ENCODE data around the gene PCDH8.

The PCDH8 gene

GRCh38 chr13:52847682-52848432 is 583 bp downstream of the PCDH8 start:
- H3K4me2 ChIP-seq (ENCODE audit: low read length) = no peak overlapping the region
- peaks cover 8% of the 10 kb centered on the region for H3K9me3 ChIP-seq (replicated peaks; ENCODE audit: low read length)
- peaks cover 11% of the 10 kb centered on the region for H3K4me1 ChIP-seq (ENCODE audit: control insufficient read depth, insufficient read depth, low read length)
- no peaks in the 10 kb centered on the region for H3K36me3 ChIP-seq (ENCODE audit: insufficient read depth, low read length)
- H3K9ac ChIP-seq (ENCODE audit: low read depth, low read length) = no peak overlapping the region
- no peak overlapping the region for H3K4me3 ChIP-seq (ENCODE audit: low read length)
- H3K27me3 ChIP-seq (ENCODE audit: control insufficient read depth, insufficient read depth, low read length) = peaks cover 74% of the 10 kb centered on the region

GRCh38 chr13:52847322-52847681 is 1.1 kb downstream of the PCDH8 start:
- H3K9me3 ChIP-seq (replicated peaks; ENCODE audit: low read length) = peaks cover 8% of the 10 kb centered on the region
- H3K27me3 ChIP-seq (ENCODE audit: control insufficient read depth, insufficient read depth, low read length) = peaks cover 72% of the 10 kb centered on the region
- H3K9ac ChIP-seq (ENCODE audit: low read depth, low read length) = no peak overlapping the region

GRCh38 chr13:52846567-52847321 is 1.7 kb downstream of the PCDH8 start:
- peaks cover 8% of the 10 kb centered on the region for H3K9me3 ChIP-seq (replicated peaks; ENCODE audit: low read length)
- H3K9ac ChIP-seq (ENCODE audit: low read depth, low read length) = no peak overlapping the region
- peaks cover 70% of the 10 kb centered on the region for H3K27me3 ChIP-seq (ENCODE audit: control insufficient read depth, insufficient read depth, low read length)
- no peak overlapping the region for H3K4me3 ChIP-seq (ENCODE audit: low read length)
- peaks cover 11% of the 10 kb centered on the region for H3K4me1 ChIP-seq (ENCODE audit: control insufficient read depth, insufficient read depth, low read length)
- H3K36me3 ChIP-seq (ENCODE audit: insufficient read depth, low read length) = no peaks in the 10 kb centered on the region
- H3K4me2 ChIP-seq (ENCODE audit: low read length) = no peak overlapping the region

More at GRCh38 chr13:52847322-52847681, 1.1 kb downstream of the PCDH8 start:
- Histone ChIP-seq H3K36me3 (ENCODE audit: insufficient read depth, low read length) (no peaks in the 10 kb centered on the region), H3K4me3 (ENCODE audit: low read length) (no peak overlapping the region), H3K4me2 (ENCODE audit: low read length) (no peak overlapping the region), H3K4me1 (ENCODE audit: control insufficient read depth, insufficient read depth, low read length) (peaks cover 11% of the 10 kb centered on the region)

- H3K9me3 ChIP-seq (replicated peaks; ENCODE audit: low read length) = peaks cover 8% of the 10 kb centered on the region
- H3K27me3 ChIP-seq (ENCODE audit: control insufficient read depth, insufficient read depth, low read length) = peaks cover 64% of the 10 kb centered on the region
- H3K9ac ChIP-seq (ENCODE audit: low read depth, low read length) = no peak overlapping the region
- no peak overlapping the region for H3K4me3 ChIP-seq (ENCODE audit: low read length)
- H3K36me3 ChIP-seq (ENCODE audit: insufficient read depth, low read length) = no peaks in the 10 kb centered on the region
- no peak overlapping the region for H3K4me2 ChIP-seq (ENCODE audit: low read length)
- peaks cover 4% of the 10 kb centered on the region for H3K4me1 ChIP-seq (ENCODE audit: control insufficient read depth, insufficient read depth, low read length)
Observed at GRCh38 chr13:52845766-52846566, 2.5 kb downstream of the PCDH8 start.

- Histone ChIP-seq H3K4me2 (ENCODE audit: low read length) (no peak overlapping the region), H3K27me3 (ENCODE audit: control insufficient read depth, insufficient read depth, low read length) (peaks cover 57% of the 10 kb centered on the region), H3K9me3 (replicated peaks; ENCODE audit: low read length) (peaks cover 8% of the 10 kb centered on the region), H3K4me1 (ENCODE audit: control insufficient read depth, insufficient read depth, low read length) (no peaks in the 10 kb centered on the region), H3K9ac (ENCODE audit: low read depth, low read length) (no peak overlapping the region), H3K4me3 (ENCODE audit: low read length) (no peak overlapping the region), H3K36me3 (ENCODE audit: insufficient read depth, low read length) (no peaks in the 10 kb centered on the region)
Observed at GRCh38 chr13:52845334-52845761, 3.1 kb downstream of the PCDH8 start.

GRCh38 chr13:52844836-52845235 is 3.6 kb downstream of the PCDH8 start:
- Histone ChIP-seq H3K9me3 (replicated peaks; ENCODE audit: low read length) (peaks cover 8% of the 10 kb centered on the region), H3K36me3 (ENCODE audit: insufficient read depth, low read length) (no peaks in the 10 kb centered on the region), H3K4me1 (ENCODE audit: control insufficient read depth, insufficient read depth, low read length) (no peaks in the 10 kb centered on the region), H3K27me3 (ENCODE audit: control insufficient read depth, insufficient read depth, low read length) (peaks cover 52% of the 10 kb centered on the region), H3K4me3 (ENCODE audit: low read length) (no peak overlapping the region), H3K9ac (ENCODE audit: low read depth, low read length) (no peak overlapping the region), H3K4me2 (ENCODE audit: low read length) (no peak overlapping the region)

- no peaks in the 10 kb centered on the region for H3K36me3 ChIP-seq (ENCODE audit: insufficient read depth, low read length)
- no peak overlapping the region for H3K9ac ChIP-seq (ENCODE audit: low read depth, low read length)
- H3K9me3 ChIP-seq (replicated peaks; ENCODE audit: low read length) = peaks cover 2% of the 10 kb centered on the region
- no peak overlapping the region for H3K4me2 ChIP-seq (ENCODE audit: low read length)
- peaks cover 30% of the 10 kb centered on the region for H3K27me3 ChIP-seq (ENCODE audit: control insufficient read depth, insufficient read depth, low read length)
- no peaks in the 10 kb centered on the region for H3K4me1 ChIP-seq (ENCODE audit: control insufficient read depth, insufficient read depth, low read length)
- no peak overlapping the region for H3K4me3 ChIP-seq (ENCODE audit: low read length)
Observed at GRCh38 chr13:52842441-52842840, 6.0 kb downstream of the PCDH8 start.

GRCh38 chr13:52840066-52840465 is 8.4 kb downstream of the PCDH8 start:
- no peaks in the 10 kb centered on the region for H3K9me3 ChIP-seq (replicated peaks; ENCODE audit: low read length)
- H3K4me2 ChIP-seq (ENCODE audit: low read length) = no peak overlapping the region
- H3K4me1 ChIP-seq (ENCODE audit: control insufficient read depth, insufficient read depth, low read length) = no peaks in the 10 kb centered on the region
- H3K27me3 ChIP-seq (ENCODE audit: control insufficient read depth, insufficient read depth, low read length) = peaks cover 12% of the 10 kb centered on the region
- H3K4me3 ChIP-seq (ENCODE audit: low read length) = no peak overlapping the region
- H3K9ac ChIP-seq (ENCODE audit: low read depth, low read length) = no peak overlapping the region
- H3K36me3 ChIP-seq (ENCODE audit: insufficient read depth, low read length) = no peaks in the 10 kb centered on the region

GRCh38 chr13:52838433-52839107 is 9.9 kb downstream of the PCDH8 start:
- no peaks in the 10 kb centered on the region for H3K4me1 ChIP-seq (ENCODE audit: control insufficient read depth, insufficient read depth, low read length)
- H3K4me2 ChIP-seq (ENCODE audit: low read length) = no peak overlapping the region
- H3K36me3 ChIP-seq (ENCODE audit: insufficient read depth, low read length) = no peaks in the 10 kb centered on the region
- no peaks in the 10 kb centered on the region for H3K9me3 ChIP-seq (replicated peaks; ENCODE audit: low read length)
- H3K9ac ChIP-seq (ENCODE audit: low read depth, low read length) = no peak overlapping the region
- H3K27me3 ChIP-seq (ENCODE audit: control insufficient read depth, insufficient read depth, low read length) = no peaks in the 10 kb centered on the region
- H3K4me3 ChIP-seq (ENCODE audit: low read length) = no peak overlapping the region

- Histone ChIP-seq H3K4me3 (ENCODE audit: low read length) (no peak overlapping the region), H3K4me2 (ENCODE audit: low read length) (no peak overlapping the region), H3K4me1 (ENCODE audit: control insufficient read depth, insufficient read depth, low read length) (no peaks in the 10 kb centered on the region), H3K9ac (ENCODE audit: low read depth, low read length) (no peak overlapping the region), H3K9me3 (replicated peaks; ENCODE audit: low read length) (no peaks in the 10 kb centered on the region), H3K36me3 (ENCODE audit: insufficient read depth, low read length) (no peaks in the 10 kb centered on the region), H3K27me3 (ENCODE audit: control insufficient read depth, insufficient read depth, low read length) (no peaks in the 10 kb centered on the region)
Observed at GRCh38 chr13:52837850-52838249, 10.6 kb downstream of the PCDH8 start.
